Measurements from ENCODE around the gene AHI1.

Gene AHI1

DNA sequence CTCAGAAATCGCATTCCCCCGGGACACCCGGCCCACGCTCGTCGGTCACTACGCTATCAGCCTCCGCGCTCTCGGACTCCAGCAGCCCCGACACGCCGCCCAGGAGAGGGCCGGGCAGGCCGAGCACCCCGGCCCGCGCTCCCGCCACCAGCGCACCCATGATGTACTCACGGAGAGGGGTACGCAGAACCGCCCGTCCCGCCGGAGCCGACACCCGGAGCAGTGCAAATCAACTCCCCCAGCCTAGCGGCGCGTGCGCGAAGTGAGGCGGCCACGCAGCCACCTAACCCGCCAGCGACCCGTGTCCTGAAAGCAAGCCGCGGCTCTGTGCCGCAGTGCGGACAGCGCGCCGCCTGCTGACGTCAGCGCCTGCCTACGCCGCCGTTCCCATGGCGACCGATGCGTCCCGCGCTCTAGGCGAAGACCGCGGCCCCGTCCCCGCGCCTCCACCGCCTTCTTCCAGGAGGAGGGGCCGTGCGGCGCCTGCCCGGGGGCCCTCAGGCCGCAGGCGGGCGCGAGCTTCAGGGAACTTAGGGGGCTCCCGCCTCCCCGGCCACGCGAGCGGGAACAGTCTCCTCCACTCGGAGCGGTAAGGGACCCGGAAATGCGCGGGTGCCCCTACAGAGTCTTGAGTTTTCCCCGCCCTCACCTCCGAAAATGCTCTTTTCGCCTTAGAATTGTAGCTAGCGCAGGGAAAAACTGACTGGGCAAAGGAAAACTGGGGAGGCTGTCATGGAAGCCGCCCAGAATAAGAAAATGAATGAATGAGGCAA lies at the start of gene AHI1:
TSS of gene AHI1 (minus strand) at position 329 of the 773 bp plus-strand sequence. CDS start 5,503 bp downstream, outside the sequence.
- DNase-seq = peak; percentile 93

DNA sequence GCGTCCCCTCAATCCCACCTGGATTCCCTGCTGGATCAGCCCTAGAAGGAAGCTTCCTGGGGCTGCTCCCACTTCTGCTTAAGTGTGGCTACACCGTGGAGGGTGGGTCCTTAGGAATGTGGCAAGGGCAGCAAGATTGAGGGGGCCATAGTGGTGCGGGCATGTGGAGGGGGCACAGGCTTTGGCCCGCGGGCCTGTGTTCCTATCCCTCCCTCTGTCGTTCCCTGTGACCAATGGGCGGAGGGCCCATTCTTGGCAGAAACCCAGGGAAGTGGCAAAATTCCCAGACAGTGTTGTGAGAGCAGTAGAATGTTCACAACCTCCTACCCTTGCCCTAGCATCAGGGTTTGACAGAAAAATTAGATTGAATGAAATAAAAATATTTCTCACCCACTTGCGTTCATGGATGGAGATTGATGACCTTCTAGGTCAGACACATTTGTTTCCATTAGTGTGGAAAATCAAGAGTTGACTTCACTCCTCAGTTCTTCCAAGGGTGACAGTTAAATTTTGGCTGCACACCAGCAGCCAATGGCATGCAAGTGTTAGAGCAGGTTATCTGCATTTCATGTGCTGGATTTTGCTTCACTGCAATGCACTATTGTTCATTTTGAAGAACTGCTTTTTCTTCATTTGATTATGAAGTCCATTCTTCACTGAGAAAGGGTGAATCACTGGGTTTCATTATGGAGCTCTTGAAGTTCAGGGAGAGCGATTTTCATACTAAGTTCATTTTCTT lies 49.3 kb upstream of the AHI1 start:
- DNase-seq = no peak

DNA sequence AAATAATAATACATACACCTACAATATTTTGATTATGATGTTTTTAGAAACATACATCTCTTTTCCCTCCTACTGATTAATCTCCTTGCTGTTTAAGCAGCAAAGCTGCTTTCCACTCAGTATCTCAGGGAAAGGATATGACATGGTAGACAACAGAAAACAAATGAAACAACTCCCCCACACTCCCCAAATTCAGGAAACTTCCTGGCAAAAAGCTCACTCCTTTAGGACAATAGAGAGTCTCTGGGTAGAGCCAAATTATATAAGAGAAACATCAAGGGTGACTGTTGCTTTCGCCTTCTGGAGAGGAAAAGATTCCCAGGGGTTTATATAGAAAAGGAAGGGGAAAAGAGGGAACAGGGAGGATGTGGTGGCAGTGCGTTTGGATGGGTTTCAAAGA lies 48.7 kb upstream of the AHI1 start:
- DNase-seq = no peak

DNA sequence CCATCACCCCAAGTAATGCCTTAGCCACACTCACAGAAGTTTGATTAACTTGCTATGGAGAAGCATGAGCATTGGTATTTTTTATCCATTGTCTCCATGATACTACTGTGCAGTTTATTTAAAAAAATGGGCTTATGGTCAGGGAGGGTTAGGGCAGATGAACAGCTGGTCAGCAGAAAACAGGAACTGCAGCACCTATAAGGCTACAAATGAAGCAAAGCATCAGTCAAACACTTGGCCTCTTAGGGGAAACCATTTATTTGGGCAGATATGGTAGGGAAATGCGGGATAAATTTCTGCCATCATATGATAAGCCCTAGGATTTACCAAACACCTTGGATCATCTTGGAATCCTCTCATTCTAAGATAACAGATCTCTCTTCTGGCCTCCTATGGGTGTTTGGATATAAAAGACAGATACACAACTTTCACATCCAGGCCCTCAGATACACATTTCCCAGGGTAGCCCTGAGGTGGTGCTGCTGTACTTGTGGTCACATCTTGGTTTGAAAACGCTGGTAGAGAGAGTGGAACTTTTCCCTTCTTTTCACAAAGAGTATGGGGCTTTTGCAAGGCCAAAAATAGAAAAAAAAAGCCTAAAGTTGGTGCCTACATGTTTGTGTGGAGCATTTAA lies 42.8 kb upstream of the AHI1 start:
- DNase-seq = no peak

DNA sequence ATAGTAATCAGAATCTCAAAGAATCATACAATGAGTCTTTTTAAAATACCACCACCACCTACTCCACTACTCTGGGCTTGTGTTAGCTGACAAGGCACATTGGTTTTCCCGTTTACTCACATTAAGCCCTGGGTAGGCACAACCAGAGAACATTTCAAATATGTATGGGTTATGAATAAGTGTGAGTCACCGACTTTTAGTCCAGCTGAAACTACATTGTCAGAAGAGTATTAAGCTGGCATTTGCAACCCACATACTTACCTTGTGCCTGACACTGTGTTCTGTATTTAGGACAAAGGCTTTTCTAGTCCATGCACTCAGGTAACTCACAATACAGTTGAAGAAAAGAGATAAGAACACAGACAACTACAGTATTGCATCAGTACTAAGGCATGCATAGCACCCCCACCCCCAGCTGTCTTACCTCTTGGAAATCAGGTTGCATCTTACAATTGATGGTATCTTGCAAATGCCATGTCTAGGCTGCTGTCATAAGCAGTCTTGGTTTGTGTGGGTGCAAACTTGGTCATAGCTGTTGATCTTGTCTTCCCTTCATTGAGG lies 40.3 kb upstream of the AHI1 start:
- peak; percentile 30 for DNase-seq

DNA sequence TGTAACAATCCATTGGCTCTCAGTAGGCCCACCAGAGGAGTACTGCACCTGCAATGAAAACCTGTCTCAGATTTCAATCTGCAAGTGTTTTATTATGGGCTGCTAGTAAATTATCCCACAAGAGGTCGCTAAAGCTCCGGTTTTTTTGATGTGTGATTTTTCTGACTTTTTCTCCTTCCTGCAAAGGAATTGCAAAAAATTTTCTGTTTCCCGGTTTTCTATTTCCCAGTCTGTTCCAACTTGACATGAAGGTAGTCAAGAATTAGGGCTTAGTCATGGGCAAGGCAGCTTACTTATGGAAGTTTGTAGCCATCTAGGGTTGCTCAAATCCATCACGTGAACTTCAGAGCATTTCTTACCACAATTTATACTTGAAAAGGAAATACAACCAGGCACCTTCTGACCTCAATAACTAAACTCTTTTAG lies 38.5 kb upstream of the AHI1 start:
- no peak for DNase-seq

DNA sequence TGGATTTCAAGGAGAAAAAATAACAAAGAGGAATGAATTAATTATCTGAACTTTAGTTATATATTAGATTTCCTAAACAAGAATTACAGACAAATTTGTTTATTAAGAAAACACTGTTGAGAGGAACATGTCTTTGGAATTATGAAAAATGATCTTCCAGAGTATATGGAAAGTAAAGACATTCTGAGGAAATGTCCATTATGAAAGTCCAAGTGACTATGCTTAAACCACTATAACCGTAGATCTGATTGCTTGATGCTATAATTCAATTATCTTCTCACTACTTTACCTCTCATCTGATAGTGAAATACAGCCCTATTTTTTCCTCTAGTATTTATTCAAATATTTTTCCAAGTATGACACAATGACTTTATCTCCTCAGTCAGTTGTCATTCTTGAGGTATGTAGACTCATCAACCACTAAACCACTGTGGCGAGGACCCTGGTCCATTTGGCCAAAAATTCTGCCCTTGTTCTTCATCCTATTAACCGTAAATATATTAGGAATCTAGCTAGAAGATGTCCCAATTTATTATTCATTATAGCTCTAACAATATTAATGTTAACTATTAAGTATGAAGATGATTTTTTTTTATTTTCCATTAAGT lies 37.3 kb upstream of the AHI1 start:
- DNase-seq = no peak

DNA sequence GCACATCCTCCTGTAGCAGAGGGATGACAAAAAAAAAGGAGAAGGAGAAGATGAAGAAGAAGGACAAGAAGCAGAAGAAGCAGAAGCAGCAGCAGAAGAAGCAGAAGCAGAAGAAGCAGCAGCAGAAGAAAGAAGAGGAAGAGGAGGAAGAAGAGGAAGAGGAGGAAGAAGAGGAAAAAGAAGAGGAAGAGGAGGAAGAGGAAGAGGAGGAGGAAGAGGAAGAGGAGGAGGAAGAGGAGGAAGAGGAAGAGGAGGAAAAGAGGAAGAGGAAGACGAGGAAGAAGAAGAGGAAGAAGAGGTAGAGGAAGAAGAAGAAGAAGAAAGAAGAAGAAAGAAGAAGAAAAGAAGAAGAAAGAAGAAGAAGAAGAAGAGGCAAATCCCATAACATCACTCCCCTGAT lies 35.0 kb upstream of the AHI1 start:
- DNase-seq = no peak

DNA sequence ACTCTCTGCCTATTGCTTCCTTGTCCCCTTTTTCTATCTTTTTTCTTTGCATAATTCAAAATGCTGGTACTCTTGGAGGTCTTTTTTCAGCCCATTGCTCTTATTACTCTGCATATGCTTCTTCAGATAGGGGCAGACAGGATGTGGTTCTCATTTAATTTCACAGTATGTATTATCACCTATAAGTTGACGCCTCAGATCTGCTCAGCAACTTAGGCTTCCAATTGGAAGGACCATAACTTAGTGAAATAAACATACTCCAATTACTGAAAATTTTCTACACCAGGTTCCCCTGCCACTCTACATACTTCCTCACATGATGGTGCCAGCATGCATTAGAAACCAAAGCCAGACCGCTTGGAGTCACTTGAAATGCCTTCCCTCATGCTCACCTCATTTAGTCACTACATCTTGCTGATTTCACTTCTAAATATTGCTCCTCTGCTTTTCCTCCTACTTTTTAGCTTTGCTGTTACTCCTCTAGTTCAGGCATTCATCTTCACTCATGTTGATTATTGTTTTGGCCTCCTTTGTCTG lies 34.5 kb upstream of the AHI1 start:
- no peak for DNase-seq

DNA sequence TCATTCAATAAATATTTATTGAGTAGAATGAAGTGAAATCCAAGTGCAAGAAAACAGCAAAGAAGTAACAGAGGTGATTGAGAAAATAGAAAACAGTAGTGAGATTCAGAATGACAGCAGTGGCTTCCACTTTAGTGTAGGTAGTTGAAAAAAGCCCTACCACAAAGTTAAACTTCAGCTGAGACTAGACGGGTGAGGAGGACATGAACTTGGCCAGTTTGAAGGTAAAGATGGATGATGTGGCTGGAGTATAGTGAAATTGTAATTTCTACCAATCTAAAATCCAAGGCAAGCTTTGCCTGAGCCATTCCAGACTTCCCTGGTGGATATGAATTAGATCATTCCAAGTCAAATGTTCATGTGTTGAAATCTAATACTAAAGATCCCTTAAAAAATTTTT lies 32.6 kb upstream of the AHI1 start:
- no peak for DNase-seq

DNA sequence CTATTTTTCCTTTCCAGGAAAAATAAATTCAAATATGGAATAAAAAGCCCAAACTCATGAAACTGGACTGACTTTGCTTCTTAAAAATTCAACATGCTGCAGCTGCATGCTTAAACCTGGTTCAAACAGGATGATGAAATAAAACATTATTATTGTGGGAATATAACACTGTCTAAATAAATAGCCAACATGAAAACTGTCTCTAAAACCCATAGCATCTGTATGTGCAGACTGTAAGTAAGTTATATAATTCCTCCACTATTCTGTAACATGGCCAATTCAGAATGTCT lies 30.4 kb upstream of the AHI1 start:
- no peak for DNase-seq

DNA sequence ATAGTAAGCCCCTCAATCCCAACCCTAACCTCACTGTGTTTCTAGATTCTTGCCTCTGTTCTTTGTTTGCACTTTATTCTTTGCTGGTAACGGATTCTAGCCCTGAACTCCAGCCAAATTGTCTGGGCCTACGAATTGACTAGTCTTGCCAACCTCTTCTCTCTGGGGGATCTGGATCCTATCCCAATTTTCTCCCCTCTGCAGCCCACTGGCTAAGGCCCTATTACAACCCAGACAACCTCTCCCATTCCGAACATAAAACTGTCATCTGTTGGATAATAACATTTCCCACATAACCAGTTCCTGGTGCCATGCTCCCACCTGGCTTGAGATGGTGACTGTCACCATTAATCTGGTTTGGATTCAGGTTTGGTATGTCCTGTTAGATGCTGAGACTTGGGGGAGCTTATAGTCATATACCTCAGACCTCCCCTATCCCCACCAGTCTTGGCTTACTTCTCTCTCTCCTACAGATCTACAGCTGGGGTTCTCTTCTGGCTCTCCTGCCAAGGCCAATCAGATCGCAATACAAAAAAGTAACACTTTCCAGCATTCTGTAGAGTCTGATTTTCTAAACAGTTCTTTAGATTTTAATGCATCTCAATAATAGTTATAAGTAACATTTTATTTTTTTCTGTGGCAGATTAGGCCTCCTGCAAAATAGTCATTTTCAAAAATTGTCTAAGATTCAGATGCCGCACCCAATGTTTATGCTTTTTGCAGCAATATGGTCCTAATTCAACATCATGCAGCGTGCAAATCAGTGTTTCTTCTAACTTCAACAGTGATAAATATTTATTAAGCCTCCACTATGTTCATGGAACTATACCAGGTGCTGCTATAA lies 29.8 kb upstream of the AHI1 start:
- DNase-seq = no peak

DNA sequence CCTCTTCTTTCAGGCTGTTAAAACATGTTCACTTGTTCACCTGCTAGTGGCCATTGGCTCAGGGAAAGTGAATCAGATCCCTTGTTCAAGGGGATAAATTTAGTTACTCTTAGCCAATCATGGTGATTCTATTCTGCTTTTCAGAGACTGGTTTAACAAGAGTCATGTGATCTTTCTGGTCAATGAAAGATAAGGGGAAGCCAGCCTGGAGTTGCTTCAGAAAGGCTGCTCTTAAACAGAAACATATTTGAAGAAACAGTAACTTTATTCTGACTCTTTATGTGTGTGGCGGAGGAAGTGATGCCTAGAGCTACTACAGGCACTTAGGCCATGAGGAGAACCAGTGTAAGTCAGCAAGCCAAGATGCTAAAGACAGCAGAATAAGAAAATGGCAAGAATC lies 28.1 kb upstream of the AHI1 start:
- DNase-seq = no peak

DNA sequence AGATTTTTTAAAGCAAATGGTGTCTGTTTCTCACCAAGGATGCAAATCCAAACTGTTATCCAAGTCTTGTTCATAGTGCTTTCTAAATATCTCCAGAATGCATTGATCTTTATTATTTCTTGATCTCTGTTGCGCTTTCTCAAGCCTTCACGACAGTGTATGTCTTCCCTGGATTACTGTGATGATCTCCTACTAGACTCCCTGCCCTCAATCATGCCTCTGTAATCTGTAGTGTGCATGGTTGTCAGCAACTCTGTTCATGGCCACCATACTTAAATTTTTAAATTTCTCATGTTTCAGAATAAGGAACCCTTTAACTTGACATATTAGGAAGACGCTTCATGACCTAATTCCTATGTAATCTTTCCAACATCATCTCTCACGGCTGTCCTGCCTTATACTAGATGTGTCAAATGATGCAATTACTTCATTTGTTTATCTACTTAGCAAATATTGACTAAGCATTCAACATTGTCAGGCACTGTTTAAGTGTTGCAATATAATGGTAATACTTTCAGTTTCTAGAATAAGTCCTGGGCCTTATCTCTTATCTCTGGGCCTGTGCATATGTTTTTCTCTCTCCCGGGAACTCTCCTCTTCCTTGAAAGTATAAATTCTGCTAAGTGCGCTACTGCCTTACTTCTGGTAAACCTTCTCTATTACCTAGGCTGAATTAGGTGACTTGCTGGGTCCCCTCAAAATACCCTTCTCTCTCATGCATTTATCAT lies 25.6 kb upstream of the AHI1 start:
- DNase-seq = no peak

DNA sequence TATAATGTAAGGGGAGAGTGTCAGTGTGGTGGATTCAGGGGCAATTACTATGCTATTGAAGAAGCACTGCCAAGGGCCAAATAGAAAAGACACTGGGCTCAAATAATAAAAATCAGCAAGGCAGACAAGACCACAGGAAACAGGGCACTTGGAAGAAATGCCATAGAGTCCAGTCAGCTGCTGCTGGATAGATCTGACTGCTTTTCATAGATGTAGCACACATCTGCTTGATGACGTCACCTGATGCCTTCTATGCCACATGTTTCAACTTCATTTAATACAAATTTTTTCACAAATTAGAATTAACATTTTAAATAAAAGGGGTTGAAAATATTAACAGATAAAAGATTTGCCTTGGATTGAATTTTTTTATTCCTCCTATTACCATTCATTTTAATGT lies 23.9 kb upstream of the AHI1 start:
- no peak for DNase-seq

DNA sequence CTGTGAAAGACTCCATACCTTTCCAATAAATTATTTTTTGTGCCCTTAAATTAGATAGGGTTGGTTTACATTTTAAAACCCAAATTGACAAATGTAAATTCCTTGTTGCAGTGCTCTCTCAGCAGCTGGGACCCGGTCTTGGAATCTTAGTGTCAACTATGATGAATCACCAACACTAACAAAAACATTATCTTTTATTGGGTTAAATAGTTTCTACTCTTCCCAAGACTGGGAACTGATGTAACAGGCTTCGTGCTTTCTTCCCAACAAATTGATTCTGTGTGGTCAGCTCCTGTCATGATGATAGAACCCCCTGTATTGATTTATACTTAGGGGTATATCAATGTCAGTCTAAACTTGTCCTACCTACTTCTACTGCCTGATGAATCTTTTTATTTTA lies 23.2 kb upstream of the AHI1 start:
- no peak for DNase-seq

DNA sequence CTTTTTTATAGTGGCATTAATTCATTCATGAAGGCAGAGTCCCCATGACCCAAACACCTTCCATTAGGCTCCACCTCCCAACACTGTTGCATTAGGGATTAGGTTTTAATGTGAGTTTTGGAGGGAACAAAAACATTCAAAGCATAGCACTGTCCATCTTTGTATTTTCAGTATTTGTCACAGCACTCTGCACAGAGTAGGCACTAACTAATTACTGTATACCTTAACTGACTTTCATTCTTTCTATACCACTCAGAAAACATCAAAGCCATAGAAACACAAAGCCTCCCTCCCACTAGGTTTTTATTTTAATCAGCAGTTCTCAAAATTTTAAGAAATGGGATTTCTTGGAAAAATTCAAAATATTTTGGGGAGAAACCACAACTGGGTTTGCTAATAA lies 21.8 kb upstream of the AHI1 start:
- DNase-seq = no peak

DNA sequence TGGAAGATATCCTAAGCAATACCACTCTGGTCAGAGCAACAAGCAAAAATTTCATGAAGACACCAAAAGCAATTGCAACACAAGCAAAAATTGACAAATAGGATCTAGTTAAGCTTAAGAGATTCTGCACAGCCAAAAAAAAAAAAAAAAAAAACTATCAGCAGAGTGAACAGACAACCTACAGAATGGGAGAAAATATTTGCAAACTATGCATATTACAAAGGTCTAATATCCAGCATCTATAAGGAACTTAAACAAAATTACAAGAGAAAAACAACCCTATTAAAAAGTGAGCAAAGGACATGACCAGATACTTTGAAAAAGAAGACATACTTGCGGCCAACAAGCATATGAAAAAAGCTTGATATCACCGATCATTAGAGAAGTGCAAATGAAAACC lies 20.0 kb upstream of the AHI1 start:
- DNase-seq = no peak

DNA sequence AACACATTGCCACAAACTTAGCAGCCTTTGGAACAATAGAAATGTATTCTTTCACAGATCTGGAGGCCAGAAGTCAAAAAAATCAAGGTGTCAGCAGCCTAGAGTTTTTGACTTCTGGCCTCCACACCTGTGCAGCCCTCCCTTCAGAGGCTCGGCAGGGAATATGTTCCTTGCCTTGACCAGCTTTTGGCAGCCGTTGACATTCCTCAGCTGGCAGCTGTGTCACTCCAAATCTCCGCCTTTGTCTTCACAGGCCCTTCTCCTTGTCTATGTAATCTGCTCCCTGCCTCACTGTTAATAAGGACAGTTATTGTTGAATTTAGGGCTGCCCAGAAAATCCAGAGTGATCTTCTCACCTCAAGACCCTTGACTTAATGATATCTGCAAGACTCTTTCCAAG lies 17.2 kb upstream of the AHI1 start:
- no peak for DNase-seq

DNA sequence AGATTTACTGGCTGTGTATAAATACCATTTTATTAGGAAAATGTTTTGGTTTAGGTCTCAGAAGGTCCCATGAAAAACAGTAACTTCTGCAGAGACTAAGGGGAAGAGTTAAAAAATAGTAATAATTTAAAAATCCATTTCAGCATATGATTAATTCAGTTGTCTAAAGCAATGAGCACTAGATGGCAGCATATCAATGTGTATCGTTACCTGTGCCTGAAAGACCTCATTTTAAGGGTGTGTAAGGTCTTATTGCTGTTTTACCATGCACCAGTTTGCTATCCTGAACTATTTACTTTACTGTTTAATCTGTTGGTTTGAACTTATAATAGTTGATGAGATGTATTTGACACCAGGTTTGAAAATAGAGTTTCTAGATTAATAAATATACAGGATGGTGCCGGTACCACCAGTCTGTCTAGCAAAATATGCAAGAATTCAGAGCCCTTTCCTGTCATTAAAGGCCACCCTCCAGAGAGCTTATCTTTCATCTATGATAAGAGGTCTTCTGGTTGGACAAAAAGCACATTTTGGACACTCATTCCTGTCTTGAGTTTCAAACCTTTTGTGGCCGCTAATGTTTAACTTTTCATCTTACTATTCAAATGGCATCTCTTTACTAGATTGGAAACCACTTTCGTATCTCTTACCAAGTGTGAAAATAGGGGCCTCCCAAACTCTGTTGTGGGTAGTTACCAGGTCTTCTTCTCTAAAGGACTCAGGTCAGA lies 8.9 kb upstream of the AHI1 start:
- DNase-seq = no peak

DNA sequence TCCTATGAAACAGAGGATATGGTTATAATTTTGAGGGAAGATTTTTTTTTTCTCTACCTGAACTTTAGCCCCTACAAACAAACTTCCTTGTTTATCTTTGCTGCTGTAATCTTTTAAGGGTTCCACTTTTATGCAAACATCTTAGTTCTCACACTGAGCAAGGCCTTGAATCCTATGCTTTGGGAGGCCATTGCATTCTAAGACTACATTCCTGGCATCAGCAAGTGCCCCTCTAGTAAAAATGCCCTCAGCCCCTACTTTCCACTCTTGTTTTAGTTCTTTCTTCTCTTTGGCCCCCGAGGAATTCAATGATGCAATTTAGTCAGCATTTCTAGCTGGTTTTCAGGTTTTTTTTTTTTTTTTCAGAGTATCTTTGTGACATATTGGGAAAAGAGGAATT lies 8.1 kb upstream of the AHI1 start:
- DNase-seq = no peak
